EL (cell line): ENCODE results near the gene ARPC5L.
"Not testable (repeated sequence)": the region's sequence is repeated elsewhere in the genome, so short reads cannot be mapped to it uniquely, and the experiment has no call there.

Experiments
- DNase-seq: peaks from one replicate; pipeline ENCODE4 v3.0.0-alpha.2; 2016

ARPC5L gene

GRCh38 chr9:124861342-124862229 is at the start of gene ARPC5L, which contains the start of gene RPL35:
Gene ARPC5L, plus strand, starts transcription at chr9:124862130. Its CDS starts 7,161 bp downstream, at chr9:124869291.
Gene RPL35, minus strand, starts transcription at chr9:124861957. Its CDS starts 45 bp downstream, at chr9:124861912.
- peak; percentile 94 for DNase-seq

DNA sequence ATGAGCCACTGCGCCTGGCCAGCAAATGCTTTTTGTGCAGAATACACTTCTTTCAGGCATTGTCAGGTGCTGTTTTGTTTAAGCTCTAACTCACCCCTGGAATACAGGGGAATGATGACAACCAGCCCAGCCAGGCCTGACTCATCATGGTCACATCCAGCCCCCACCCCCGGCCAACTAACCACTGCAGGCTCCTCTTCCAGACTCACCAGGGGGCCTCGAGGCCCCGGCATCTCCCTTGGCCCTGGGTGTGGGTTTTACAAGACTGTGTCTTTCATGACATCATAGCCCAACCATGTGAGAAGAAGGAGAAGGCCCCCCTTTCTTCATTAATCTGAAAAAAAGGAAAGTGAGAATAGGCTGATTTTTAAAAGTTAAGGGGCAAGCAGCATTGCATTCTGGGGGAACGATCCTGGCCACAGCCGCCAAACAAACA is 49.5 kb upstream of the ARPC5L start:
- peak; percentile 100 for DNase-seq

DNA sequence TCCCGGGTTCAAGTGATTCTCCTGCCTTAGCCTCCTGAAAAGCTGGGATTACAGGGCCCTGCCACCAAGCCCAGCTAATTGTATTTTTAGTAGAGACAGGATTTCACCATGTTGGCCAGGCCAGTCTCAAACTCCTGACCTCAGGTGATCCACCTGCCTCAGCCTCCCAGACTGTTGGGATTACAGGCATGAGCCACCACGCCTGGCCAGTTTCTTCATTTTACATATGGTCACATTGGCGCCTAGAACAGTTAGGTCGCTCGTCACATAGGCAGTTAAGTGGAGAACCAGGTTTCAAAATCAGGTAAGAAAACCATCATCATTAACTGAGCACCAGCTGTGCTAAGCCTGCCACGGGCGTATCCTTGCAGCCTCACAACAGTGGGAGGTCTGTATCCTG is 48.9 kb upstream of the ARPC5L start:
- DNase-seq, result no peak

GRCh38 chr9:124813501-124814163 is 48.3 kb upstream of the ARPC5L start:
- no peak for DNase-seq

GRCh38 chr9:124814164-124814535 is 47.8 kb upstream of the ARPC5L start:
- DNase-seq, result no peak

GRCh38 chr9:124815601-124816000 is 46.3 kb upstream of the ARPC5L start:
- no peak for DNase-seq

DNA sequence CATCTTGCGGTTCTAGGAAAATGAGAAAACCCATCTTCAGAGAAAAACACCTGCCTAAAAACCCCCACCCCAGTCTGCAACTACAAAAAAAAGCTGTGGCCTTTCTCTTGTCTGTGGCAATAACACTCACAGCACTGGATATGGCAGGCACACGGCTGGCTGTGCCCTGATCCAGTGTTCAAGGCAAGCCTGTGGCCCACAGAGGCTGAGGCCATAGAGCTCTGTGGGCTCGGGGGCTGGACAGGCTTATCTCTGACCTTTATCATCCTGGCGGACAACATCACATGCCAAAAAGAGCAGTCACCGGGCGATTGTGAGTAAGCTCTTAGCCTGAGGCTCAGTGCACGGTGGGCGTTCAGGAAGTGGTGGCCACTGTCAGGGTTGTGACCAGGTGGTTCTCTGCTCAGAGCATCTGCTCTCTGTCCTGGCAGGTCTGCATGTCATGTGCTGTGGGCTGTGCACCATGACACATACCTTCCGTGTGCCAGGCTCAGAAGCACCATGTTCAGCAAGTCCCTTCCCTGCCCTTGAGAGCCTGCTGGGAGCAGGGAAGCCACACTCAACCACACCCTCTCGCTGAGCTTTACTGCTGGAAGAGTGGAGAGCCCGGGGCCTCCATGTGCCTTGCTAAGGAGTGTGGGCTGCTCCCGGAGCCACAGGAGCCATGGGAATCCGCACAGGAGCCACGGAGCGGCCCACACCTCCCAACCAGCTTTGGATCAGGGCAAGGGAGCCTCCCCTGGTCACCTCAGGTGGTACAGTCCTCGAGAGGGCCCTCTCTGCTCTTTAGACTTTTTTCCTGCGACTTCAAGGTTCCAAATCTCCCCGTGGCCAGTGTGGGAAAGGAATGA is 43.3 kb upstream of the ARPC5L start:
- DNase-seq, result peak; percentile 89

GRCh38 chr9:124820698-124821623 is 41.0 kb upstream of the ARPC5L start:
- no peak for DNase-seq

DNA sequence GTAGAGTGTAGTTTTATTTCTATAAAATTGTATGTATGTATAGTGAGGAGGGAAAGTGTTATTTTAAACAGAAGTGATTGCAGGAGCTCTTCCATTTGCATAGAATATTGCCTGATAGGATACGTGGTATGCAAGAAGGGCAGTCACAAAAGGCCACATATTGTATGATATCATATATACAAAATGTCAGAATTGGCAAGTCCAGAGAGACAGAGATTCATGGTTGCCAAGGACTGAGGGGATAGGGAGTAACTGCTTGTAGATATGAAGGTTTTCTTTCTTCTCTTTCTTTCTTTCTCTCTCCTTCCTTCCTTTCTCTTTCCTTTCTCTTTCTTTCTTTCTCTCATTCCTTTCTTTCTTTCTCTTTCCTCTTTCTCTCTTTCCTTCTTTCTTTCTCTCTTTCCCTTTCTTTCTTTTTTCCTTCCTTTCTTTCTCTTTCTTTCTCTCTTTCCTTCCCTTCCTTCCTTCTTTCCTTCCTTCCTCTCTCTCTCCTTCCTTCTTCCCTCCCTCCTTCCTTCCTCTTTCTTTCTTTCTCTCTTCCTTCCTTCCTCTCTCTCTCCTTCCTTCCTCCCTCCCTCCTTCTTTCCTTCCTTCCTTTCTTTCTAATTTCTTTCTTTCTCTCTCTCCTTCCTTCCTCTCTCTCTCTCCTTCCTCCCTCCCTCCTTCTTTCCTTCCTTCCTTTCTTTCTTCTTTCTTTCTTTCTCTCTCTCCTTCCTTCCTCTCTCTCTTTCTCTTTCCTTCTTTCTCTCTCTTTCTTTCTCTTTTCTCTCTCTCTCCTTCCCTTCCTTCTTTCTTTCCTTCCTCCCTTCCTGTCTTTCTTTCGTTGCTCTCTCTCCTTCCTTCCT is 33.2 kb upstream of the ARPC5L start:
- no peak for DNase-seq

DNA sequence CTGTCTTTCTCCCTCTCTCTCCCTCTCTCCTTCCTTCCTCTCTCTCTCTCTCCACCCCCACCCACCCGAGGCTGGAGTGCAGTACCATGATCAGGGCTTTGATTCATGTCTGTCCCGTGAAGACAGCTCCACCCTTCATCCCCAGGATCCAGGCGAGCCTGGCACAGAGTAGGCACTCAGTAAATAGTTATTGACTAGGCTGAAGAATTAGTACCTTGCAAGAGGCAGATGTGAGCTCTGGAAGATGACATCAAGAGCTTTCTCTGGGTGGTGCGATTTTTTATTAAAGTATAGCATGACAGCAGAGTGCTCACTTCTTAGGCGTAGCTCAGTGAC is 32.6 kb upstream of the ARPC5L start:
- no peak for DNase-seq

DNA sequence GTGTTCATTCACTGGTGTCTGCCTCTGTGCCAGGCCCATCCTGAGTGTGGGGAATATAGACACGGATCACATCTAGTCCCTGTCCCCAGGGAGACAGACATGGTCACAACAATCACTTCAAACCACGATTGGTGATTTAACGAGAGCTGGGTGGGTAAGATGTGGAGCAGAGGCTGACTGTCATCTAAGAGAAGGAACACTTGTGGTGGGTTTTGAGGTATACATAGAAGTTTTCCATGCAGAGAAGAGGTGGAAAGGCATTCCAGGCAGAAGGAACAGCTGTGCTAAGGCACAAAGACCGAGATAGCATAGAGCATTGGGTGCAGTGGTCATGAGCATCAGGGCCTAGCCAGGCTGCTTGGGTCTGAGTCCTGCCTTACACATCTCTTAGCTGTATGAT is 31.3 kb upstream of the ARPC5L start:
- DNase-seq, result no peak

DNA sequence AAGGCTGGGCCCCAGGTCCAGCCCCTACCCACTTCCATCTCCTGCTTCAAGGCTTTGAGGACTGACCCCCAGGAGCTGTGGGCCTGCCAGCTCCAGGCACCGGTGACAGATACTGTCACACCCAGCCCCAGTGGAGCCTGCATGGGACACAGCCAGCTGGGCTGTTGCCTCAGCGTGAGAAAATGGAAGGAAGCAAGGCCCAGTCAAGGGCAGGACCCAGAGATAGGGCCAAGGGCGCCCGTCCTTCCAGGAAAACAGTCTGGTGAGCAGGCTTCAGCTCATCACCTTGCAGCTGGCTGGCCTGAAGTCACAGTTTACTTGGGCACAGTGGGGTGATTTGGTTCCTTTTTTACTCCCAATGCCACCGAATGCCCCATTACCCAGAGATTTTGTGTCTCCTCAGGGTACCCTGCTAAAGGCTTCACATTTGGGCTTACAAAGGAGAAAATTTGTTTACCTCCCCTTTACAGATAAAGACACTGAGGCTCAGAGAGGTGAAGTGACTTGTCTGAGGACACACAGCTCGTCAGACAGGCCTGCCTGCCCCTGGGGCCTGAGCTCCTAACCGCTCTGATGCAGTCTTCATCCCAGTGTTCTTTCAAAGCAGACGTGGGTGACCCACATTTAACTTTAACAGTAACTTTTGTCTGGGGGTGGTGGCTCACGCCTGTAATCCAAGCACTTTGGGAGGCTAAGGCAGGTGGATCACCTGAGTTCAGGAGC is 30.1 kb upstream of the ARPC5L start:
- DNase-seq, result no peak

GRCh38 chr9:124834591-124834990 is 27.3 kb upstream of the ARPC5L start:
- DNase-seq, result peak; percentile 66

GRCh38 chr9:124835026-124835557 is 26.8 kb upstream of the ARPC5L start:
- DNase-seq, result peak; percentile 70

GRCh38 chr9:124838132-124838531 is 23.8 kb upstream of the ARPC5L start:
- DNase-seq, result not testable (repeated sequence)

- not testable (repeated sequence) for DNase-seq
Observed at GRCh38 chr9:124838567-124839275, 23.2 kb upstream of the ARPC5L start.

GRCh38 chr9:124839612-124840299 is 22.2 kb upstream of the ARPC5L start:
- no peak for DNase-seq

- no peak for DNase-seq
Observed at GRCh38 chr9:124840300-124840833, 21.6 kb upstream of the ARPC5L start.
